BJ (cell line): ENCODE measurements around the gene RDH12. TPM values are rescaled to one million over a fixed set of nuclear protein-coding genes. Genes with fewer than 3 reads are reported as not detected.

Source experiments
- CTCF ChIA-PET: fragments of 350-600 bp; formaldehyde crosslinking; extraction: SDS; loops from one replicate; lab custom pipeline; 2021; ENCODE audit warnings: antibody characterized with exemption, inconsistent platforms; lab: Yijun Ruan, JAX
- POLR2A ChIA-PET: fragments of 300-600 bp; sonication (Branson Sonifier 250); formaldehyde crosslinking; extraction: SDS; loops from one replicate; lab custom pipeline; 2021; ENCODE audit warnings: antibody characterized with exemption; lab: Charles Lee
- DNase-seq: peaks from one replicate; pipeline ENCODE4 v3.0.0-alpha.2; 2011; ENCODE audit warnings: low read depth
- H3K27me3 ChIP-seq: 2 replicates; pipeline ENCODE4 v1.6.0; 2011; ENCODE audit warnings: low read length; ENCODE audit not compliant: control insufficient read depth, insufficient read depth
- H3K36me3 ChIP-seq: 2 replicates; pipeline ENCODE4 v1.5.1; 2011; ENCODE audit warnings: low read length; ENCODE audit not compliant: control insufficient read depth, insufficient read depth
- H3K4me3 ChIP-seq: 2 replicates; pipeline ENCODE4 v1.5.1; 2011; ENCODE audit warnings: low read depth, mild to moderate bottlenecking, control low read depth, low read length
- polyA plus RNA-seq: library from polyadenylated mRNA; depleted of rRNA; stranded (reverse); fragments of >200 nt; gene quantifications from 2 replicates; pipeline ENCODE4 v1.2.3, GENCODE V29; 2011; rRNA removed
- small RNA-seq: library from RNA; depleted of rRNA; stranded (forward); fragments of <200 nt; gene quantifications from one replicate; pipeline ENCODE3, GENCODE V24; 2012; ENCODE audit warnings: low replicate concordance, low read depth; ENCODE audit not compliant: insufficient read length
- TF ChIP-seq, protein P1 (sequence below): IDR thresholded peaks from 2 replicates; pipeline ENCODE4 v1.5.1; 2011; ENCODE audit warnings: low read depth, mild to moderate bottlenecking, control low read depth, inconsistent platforms, low read length, moderate library complexity; ENCODE audit not compliant: insufficient read depth

Gene RDH12
- polyA plus RNA-seq, 1 experiment = not detected

DNA sequence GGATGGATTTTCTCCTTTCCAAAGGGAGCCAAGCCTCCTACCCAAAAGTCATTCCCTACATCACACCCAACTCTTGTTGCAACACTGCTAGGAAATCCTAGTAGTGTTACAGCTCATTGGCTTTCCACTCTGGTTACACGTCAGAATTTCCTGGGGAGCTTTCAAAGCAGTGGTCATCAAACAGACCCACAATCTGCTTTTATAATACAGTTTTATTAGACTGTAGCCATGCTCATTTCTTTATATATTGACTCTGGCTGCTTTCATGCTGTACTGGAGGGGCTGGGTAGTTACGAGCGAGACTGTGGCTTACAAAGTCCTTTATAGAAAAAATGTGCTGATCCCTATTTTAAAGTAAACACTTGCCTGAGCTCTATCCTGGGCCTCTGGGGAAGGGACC, 80.4 kb downstream of the RDH12 start:
- no peak overlapping the region for H3K4me3 ChIP-seq
- TF ChIP-seq, protein P1, sequence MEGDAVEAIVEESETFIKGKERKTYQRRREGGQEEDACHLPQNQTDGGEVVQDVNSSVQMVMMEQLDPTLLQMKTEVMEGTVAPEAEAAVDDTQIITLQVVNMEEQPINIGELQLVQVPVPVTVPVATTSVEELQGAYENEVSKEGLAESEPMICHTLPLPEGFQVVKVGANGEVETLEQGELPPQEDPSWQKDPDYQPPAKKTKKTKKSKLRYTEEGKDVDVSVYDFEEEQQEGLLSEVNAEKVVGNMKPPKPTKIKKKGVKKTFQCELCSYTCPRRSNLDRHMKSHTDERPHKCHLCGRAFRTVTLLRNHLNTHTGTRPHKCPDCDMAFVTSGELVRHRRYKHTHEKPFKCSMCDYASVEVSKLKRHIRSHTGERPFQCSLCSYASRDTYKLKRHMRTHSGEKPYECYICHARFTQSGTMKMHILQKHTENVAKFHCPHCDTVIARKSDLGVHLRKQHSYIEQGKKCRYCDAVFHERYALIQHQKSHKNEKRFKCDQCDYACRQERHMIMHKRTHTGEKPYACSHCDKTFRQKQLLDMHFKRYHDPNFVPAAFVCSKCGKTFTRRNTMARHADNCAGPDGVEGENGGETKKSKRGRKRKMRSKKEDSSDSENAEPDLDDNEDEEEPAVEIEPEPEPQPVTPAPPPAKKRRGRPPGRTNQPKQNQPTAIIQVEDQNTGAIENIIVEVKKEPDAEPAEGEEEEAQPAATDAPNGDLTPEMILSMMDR = no peak
- CTCF ChIA-PET = interaction anchor here (1.5 kb wide), 1 partner anchor 14 kb away, joined by 4 read pairs; no protein-coding TSS in a partner anchor
- POLR2A ChIA-PET = interaction anchor here (0.6 kb wide), 1 partner anchor 72 kb away, joined by 4 read pairs; no protein-coding TSS in a partner anchor
- DNase-seq = no peak
- H3K36me3 ChIP-seq = peaks cover 32% of the 10 kb centered on the region
- no peaks in the 10 kb centered on the region for H3K27me3 ChIP-seq

Small RNA genes lying within 50 kb of the gene (small RNA-seq; reads per million reads assigned to genes)
- not detected for gene AL049779.3
- gene RN7SL369P = not detected
- not detected for gene RNA5SP386

Other genes with a start within 250 kb of the RDH12 start
- 0.25 and 0.37 TPM in 2 replicates for gene TMEM229B, start 213.2 kb upstream of the RDH12 start, polyA plus RNA-seq
- 0.16 and 0.53 TPM in 2 replicates for gene PLEKHH1, start 168.6 kb upstream of the RDH12 start, polyA plus RNA-seq
- 18.3 and 19.0 TPM in 2 replicates for gene PIGH, start 101.6 kb upstream of the RDH12 start, polyA plus RNA-seq
- 7.0 and 7.7 TPM in 2 replicates for gene ARG2, start 82.0 kb upstream of the RDH12 start, polyA plus RNA-seq
- gene VTI1B, start 27.3 kb upstream of the RDH12 start, polyA plus RNA-seq = 66.2 and 94.0 TPM in 2 replicates
- 73.5 and 80.3 TPM in 2 replicates for gene RDH11, start 6.1 kb upstream of the RDH12 start, polyA plus RNA-seq
- 11.7 and 14.2 TPM in 2 replicates for gene ZFYVE26, start 114.7 kb downstream of the RDH12 start, polyA plus RNA-seq
- 5.6 and 8.1 TPM in 2 replicates for gene RAD51B, start 117.9 kb downstream of the RDH12 start, polyA plus RNA-seq